ENCODE results near the gene COPS2. TPM values are rescaled to one million over a fixed set of nuclear protein-coding genes. Genes with fewer than 3 reads are reported as not detected.
A peak's percentile ranks its signal among the peaks of the same experiment; 100 is the strongest.

The COPS2 gene
- total and polyA plus RNA-seq, 9 of the 15 experiments (the other 6 are each of a cell fraction or from before 2014, with no cell fraction given): 66.4 to 154 (median 117) TPM

- TF ChIP-seq, protein P1, sequence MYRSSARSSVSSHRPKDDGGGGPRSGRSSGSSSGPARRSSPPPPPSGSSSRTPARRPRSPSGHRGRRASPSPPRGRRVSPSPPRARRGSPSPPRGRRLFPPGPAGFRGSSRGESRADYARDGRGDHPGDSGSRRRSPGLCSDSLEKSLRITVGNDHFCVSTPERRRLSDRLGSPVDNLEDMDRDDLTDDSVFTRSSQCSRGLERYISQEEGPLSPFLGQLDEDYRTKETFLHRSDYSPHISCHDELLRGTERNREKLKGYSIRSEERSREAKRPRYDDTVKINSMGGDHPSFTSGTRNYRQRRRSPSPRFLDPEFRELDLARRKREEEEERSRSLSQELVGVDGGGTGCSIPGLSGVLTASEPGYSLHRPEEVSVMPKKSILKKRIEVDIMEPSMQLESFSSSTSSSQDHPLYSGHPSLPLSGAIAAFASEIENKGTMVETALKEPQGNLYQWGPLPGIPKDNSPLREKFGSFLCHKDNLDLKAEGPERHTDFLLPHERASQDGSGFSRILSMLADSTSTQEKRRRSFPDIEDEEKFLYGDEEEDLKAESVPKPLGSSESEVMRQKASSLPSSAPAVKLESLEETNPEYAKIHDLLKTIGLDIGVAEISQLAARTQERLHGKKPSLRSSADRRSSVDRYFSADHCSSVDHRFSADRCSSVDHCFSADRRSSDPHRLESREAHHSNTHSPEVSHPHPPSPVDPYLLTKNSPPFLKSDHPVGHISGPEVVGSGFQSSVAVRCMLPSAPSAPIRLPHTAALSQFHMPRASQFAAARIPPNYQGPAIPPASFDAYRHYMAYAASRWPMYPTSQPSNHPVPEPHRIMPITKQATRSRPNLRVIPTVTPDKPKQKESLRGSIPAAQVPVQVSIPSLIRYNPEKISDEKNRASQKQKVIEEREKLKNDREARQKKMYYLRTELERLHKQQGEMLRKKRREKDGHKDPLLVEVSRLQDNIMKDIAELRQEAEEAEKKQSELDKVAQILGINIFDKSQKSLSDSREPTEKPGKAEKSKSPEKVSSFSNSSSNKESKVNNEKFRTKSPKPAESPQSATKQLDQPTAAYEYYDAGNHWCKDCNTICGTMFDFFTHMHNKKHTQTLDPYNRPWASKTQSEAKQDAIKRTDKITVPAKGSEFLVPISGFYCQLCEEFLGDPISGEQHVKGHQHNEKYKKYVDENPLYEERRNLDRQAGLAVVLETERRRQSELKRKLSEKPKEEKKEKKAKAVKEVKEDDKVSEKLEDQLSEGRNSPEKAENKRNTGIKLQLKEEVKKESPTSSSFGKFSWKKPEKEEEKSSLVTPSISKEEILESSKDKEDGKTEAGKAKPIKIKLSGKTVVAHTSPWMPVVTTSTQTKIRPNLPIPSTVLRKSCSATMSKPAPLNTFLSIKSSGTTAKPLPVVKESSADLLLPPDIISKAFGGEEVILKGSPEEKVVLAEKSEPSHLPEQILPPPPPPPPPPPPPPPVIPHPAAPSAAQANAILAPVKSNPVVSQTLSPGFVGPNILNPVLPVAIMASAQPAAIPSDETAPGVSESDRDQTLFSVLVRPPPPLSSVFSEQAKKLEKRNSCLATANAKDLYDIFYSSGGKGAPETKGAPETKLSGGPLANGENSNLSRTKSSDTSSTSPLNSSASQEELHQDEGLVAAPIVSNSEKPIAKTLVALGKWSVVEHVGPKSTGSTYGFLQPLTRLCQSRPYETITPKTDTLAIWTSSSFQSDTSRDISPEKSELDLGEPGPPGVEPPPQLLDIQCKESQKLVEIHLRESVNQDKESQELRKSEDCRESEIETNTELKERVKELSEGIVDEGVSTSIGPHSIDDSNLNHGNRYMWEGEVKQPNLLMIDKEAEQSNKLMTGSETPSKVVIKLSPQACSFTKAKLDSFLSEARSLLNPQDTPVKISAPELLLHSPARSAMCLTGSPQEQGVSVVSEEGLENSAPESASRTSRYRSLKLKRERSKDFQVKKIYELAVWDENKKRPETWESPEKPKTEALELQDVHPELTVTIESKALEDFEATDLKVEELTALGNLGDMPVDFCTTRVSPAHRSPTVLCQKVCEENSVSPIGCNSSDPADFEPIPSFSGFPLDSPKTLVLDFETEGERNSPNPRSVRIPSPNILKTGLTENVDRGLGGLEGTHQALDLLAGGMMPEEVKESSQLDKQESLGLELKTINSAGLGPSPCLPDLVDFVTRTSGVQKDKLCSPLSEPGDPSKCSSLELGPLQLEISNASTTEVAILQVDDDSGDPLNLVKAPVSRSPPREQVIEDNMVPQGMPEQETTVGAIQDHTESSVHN (IDR thresholded peaks at IDR 0.05; ENCODE audit: borderline replicate concordance in 1 of 2, low read depth in 1 of 2): no peak; a peak in 2 of 4 replicates
- TF ChIP-seq E2F8 (IDR thresholded peaks at IDR 0.05; ENCODE audit: low read depth, partially characterized antibody) (peak; percentile 85), LCOR (CRISPR knock-in tag; IDR thresholded peaks at IDR 0.05) (peak; percentile 93), EWSR1 (IDR thresholded peaks at IDR 0.05; ENCODE audit: borderline replicate concordance, low read depth, partially characterized antibody) (no peak), SMAD4 (CRISPR knock-in tag; conservative IDR thresholded peaks at IDR 0.05) (peak; percentile 31; the same call in 1 of the 2 replicates), ZNF134 (CRISPR knock-in tag; conservative IDR thresholded peaks at IDR 0.05) (no peak), ZNF41 (CRISPR knock-in tag; conservative IDR thresholded peaks at IDR 0.05) (no peak), PRPF4 (IDR thresholded peaks at IDR 0.05; ENCODE audit: insufficient read depth, low read depth, low read length, poor library complexity, severe bottlenecking) (no peak), XRCC3 (IDR thresholded peaks at IDR 0.05) (no peak), HNRNPK (IDR thresholded peaks at IDR 0.05; ENCODE audit: low read depth, low read length, poor library complexity, severe bottlenecking) (no peak), KDM5B (IDR thresholded peaks at IDR 0.05; ENCODE audit: insufficient replicate concordance, low read depth, low read length) (peak; percentile 86), RCOR1 (IDR thresholded peaks at IDR 0.05; ENCODE audit: borderline replicate concordance in 1 of 2, low read depth in 2 of 2, low read length in 2 of 2) (peak in 1 of 2 experiments; percentile 85; a peak in 2 of 4 replicates), PCBP2 (IDR thresholded peaks at IDR 0.05; ENCODE audit: low read depth, low read length, poor library complexity, severe bottlenecking) (no peak), FOXJ2 (tag; IDR thresholded peaks at IDR 0.05) (peak; percentile 79; the same call in 1 of the 2 replicates), ZNF589 (CRISPR knock-in tag; IDR thresholded peaks at IDR 0.05; ENCODE audit: low read depth) (0 out of 2 replicates have a peak, but pooled peaks have one; percentile 4)
These were observed 14.6 kb upstream of the COPS2 start, which contains the start of gene GALK2 (continued) for GRCh38 chr15:49169880-49170597.
